ENCODE results near the gene ASPDH. TPM values are rescaled to one million over a fixed set of nuclear protein-coding genes. Genes with fewer than 3 reads are reported as not detected.

The ASPDH gene
- total RNA-seq, 1 experiment from 2014 or later, result not detected

DNA sequence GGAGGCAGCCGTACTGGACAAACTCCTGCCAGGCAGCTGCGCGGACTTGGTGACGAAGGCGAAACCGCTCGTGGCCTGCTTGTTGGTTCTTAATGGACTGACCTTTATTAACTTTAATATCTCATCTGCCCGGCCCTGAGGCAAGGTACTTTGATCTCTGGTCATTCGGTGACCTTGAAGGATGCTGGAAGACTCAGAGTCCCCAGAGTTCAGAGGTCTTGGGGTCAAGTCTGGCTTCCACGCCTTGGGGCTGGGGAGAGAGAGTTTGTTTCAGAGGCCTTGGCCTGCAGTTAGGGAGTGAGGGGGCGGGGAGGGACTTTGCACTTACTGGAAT, 47.0 kb downstream of the ASPDH start:
- no peaks in the 10 kb centered on the region for H3K36me3 Mint-ChIP-seq
- CTCF ChIA-PET, result interaction anchor here (0.9 to 3.2 kb wide), 27 partner anchors 8 to 232 kb away, joined by 3 to 35 read pairs (median 6); partner anchors contain the start of genes EMC10, GARIN5A, JOSD2 and NR1H2
- no peak for ATAC-seq
- POLR2A ChIA-PET, result interaction anchor here (1.1 to 1.6 kb wide), 2 partner anchors 82 to 91 kb away, joined by 4 read pairs; partner anchors contain the start of genes NR1H2 and POLD1
- no peak overlapping the region for H3K4me3 Mint-ChIP-seq
- peaks cover 7% of the 10 kb centered on the region for H3K4me1 Mint-ChIP-seq
- DNase-seq (ENCODE audit: low spot score), result no peak
- H3K27me3 Mint-ChIP-seq (ENCODE audit: low read depth), result peaks cover 4% of the 10 kb centered on the region
- H3K27ac Mint-ChIP-seq, result no peak overlapping the region
- peaks cover 3% of the 10 kb centered on the region; the same call in 1 of the 2 replicates for H3K9me3 Mint-ChIP-seq
- TF ChIP-seq EMX1 (CRISPR knock-in tag; IDR thresholded peaks at IDR 0.05) (no peak), ZNF232 (CRISPR knock-in tag; IDR thresholded peaks at IDR 0.05) (no peak), ZNF423 (CRISPR knock-in tag; IDR thresholded peaks at IDR 0.05) (no peak), GRHL2 (CRISPR knock-in tag; IDR thresholded peaks at IDR 0.05; ENCODE audit: insufficient replicate concordance, severe bottlenecking) (no peak), CBFB (CRISPR knock-in tag; IDR thresholded peaks at IDR 0.05; ENCODE audit: low read depth) (no peak), IRF2 (CRISPR knock-in tag; IDR thresholded peaks at IDR 0.05; ENCODE audit: borderline replicate concordance, low read depth) (no peak)
- TF ChIP-seq, protein P1, sequence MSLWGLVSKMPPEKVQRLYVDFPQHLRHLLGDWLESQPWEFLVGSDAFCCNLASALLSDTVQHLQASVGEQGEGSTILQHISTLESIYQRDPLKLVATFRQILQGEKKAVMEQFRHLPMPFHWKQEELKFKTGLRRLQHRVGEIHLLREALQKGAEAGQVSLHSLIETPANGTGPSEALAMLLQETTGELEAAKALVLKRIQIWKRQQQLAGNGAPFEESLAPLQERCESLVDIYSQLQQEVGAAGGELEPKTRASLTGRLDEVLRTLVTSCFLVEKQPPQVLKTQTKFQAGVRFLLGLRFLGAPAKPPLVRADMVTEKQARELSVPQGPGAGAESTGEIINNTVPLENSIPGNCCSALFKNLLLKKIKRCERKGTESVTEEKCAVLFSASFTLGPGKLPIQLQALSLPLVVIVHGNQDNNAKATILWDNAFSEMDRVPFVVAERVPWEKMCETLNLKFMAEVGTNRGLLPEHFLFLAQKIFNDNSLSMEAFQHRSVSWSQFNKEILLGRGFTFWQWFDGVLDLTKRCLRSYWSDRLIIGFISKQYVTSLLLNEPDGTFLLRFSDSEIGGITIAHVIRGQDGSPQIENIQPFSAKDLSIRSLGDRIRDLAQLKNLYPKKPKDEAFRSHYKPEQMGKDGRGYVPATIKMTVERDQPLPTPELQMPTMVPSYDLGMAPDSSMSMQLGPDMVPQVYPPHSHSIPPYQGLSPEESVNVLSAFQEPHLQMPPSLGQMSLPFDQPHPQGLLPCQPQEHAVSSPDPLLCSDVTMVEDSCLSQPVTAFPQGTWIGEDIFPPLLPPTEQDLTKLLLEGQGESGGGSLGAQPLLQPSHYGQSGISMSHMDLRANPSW (CRISPR knock-in tag; conservative IDR thresholded peaks at IDR 0.05; ENCODE audit: low read depth), result no peak
- TF ChIP-seq, protein P2, sequence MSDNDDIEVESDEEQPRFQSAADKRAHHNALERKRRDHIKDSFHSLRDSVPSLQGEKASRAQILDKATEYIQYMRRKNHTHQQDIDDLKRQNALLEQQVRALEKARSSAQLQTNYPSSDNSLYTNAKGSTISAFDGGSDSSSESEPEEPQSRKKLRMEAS (CRISPR knock-in tag; IDR thresholded peaks at IDR 0.05), result no peak

DNA sequence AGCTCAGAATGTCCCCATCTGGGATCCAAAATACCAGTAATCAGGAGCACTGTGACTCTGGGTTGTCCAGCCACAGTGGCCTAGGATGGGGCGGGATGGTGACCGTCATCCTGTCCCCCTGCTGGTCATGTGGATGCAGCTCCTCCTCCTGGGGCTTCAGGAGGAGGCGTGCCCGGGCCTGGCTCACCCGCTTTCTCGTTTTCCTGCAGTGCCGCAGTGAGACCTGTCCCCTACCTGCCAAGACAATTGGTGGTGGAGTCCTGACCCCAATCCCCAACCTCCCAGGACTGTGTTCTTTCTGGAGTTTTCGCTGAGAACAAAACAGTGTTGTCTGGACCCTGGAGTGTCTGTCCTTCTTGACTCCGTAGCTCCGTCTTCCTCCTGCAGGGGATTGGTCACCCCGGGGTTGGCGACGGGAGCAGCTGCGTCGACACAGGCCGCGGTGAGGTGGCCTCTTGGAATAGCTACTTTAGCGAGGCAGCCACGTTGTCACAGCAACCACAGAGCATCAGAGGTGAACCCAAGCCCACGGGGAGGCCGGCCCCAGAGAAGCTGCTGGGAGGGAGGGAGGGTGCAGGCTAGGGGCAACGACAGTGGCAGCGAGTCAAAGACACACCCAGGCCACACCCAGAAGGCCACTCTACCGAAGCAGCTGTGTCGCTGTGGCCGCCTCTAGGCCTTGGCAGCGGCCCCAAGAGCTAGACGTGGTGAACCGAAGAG, 47.6 kb downstream of the ASPDH start:
- Mint-ChIP-seq H3K27me3 (ENCODE audit: low read depth) (peaks cover 4% of the 10 kb centered on the region), H3K4me3 (peak overlapping the region; percentile 30; the same call in 1 of the 2 replicates), H3K9me3 (peaks cover under 1% of the 10 kb centered on the region; the same call in 1 of the 2 replicates), H3K4me1 (peaks cover 7% of the 10 kb centered on the region), H3K36me3 (no peaks in the 10 kb centered on the region), H3K27ac (peak overlapping the region; percentile 53; the same call in 1 of the 2 replicates)
- CTCF ChIA-PET, result interaction anchor here (0.6 to 3.2 kb wide), 43 partner anchors 8 to 323 kb away, joined by 3 to 35 read pairs (median 4); partner anchors contain the start of genes CLEC11A, EMC10, GARIN5A and JOSD2
- DNase-seq (ENCODE audit: low spot score) (peak; percentile 82), ATAC-seq (peak; percentile 89)
- TF ChIP-seq, protein P3, sequence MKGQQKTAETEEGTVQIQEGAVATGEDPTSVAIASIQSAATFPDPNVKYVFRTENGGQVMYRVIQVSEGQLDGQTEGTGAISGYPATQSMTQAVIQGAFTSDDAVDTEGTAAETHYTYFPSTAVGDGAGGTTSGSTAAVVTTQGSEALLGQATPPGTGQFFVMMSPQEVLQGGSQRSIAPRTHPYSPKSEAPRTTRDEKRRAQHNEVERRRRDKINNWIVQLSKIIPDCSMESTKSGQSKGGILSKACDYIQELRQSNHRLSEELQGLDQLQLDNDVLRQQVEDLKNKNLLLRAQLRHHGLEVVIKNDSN (CRISPR knock-in tag; IDR thresholded peaks at IDR 0.05), result peak; percentile 55; the same call in 1 of the 2 replicates
- TF ChIP-seq, protein P4, sequence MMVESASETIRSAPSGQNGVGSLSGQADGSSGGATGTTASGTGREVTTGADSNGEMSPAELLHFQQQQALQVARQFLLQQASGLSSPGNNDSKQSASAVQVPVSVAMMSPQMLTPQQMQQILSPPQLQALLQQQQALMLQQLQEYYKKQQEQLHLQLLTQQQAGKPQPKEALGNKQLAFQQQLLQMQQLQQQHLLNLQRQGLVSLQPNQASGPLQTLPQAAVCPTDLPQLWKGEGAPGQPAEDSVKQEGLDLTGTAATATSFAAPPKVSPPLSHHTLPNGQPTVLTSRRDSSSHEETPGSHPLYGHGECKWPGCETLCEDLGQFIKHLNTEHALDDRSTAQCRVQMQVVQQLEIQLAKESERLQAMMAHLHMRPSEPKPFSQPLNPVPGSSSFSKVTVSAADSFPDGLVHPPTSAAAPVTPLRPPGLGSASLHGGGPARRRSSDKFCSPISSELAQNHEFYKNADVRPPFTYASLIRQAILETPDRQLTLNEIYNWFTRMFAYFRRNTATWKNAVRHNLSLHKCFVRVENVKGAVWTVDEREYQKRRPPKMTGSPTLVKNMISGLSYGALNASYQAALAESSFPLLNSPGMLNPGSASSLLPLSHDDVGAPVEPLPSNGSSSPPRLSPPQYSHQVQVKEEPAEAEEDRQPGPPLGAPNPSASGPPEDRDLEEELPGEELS (CRISPR knock-in tag; IDR thresholded peaks at IDR 0.05), result 0 out of 2 replicates have a peak, but pooled peaks have one; percentile 19
- TF ChIP-seq ZNF416 (CRISPR knock-in tag; IDR thresholded peaks at IDR 0.05), result no peak
- TF ChIP-seq, protein P5, sequence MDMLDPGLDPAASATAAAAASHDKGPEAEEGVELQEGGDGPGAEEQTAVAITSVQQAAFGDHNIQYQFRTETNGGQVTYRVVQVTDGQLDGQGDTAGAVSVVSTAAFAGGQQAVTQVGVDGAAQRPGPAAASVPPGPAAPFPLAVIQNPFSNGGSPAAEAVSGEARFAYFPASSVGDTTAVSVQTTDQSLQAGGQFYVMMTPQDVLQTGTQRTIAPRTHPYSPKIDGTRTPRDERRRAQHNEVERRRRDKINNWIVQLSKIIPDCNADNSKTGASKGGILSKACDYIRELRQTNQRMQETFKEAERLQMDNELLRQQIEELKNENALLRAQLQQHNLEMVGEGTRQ (CRISPR knock-in tag; IDR thresholded peaks at IDR 0.05), result peak; percentile 38; the same call in 1 of the 2 replicates
- POLR2A ChIA-PET, result interaction anchor here (1.1 to 1.6 kb wide), 2 partner anchors 82 to 90 kb away, joined by 4 read pairs; partner anchors contain the start of genes NR1H2 and POLD1

DNA sequence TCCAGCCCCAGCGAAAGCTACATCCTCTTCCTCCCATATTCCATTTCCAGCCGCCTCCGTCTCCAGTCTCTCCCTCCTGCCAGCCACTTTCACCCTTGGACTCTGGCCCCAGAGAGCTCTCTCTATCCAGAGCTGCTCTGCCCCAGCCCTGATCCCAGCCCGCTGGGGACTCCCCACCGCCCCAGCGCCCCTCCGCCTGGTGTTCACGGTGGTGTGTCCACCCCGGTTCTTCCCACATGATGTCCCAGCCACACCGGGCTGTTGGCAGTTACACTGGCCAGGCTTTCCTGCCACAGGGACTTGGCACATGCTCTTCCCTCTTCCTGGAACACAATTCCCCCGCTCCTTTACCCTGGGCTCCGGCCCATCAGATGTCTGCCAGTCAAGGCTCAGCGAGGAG, 48.7 kb downstream of the ASPDH start:
- ChIA-PET CTCF (interaction anchor here (0.7 to 3.2 kb wide), 13 partner anchors 10 to 136 kb away, joined by 3 to 35 read pairs (median 8); partner anchors contain the start of gene KCNC3), POLR2A (no interaction called here)
- no peak for DNase-seq (ENCODE audit: low spot score)
- TF ChIP-seq, protein P6, sequence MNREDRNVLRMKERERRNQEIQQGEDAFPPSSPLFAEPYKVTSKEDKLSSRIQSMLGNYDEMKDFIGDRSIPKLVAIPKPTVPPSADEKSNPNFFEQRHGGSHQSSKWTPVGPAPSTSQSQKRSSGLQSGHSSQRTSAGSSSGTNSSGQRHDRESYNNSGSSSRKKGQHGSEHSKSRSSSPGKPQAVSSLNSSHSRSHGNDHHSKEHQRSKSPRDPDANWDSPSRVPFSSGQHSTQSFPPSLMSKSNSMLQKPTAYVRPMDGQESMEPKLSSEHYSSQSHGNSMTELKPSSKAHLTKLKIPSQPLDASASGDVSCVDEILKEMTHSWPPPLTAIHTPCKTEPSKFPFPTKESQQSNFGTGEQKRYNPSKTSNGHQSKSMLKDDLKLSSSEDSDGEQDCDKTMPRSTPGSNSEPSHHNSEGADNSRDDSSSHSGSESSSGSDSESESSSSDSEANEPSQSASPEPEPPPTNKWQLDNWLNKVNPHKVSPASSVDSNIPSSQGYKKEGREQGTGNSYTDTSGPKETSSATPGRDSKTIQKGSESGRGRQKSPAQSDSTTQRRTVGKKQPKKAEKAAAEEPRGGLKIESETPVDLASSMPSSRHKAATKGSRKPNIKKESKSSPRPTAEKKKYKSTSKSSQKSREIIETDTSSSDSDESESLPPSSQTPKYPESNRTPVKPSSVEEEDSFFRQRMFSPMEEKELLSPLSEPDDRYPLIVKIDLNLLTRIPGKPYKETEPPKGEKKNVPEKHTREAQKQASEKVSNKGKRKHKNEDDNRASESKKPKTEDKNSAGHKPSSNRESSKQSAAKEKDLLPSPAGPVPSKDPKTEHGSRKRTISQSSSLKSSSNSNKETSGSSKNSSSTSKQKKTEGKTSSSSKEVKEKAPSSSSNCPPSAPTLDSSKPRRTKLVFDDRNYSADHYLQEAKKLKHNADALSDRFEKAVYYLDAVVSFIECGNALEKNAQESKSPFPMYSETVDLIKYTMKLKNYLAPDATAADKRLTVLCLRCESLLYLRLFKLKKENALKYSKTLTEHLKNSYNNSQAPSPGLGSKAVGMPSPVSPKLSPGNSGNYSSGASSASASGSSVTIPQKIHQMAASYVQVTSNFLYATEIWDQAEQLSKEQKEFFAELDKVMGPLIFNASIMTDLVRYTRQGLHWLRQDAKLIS (CRISPR knock-in tag; IDR thresholded peaks at IDR 0.05; ENCODE audit: borderline replicate concordance), result no peak
- TF ChIP-seq, protein P7, sequence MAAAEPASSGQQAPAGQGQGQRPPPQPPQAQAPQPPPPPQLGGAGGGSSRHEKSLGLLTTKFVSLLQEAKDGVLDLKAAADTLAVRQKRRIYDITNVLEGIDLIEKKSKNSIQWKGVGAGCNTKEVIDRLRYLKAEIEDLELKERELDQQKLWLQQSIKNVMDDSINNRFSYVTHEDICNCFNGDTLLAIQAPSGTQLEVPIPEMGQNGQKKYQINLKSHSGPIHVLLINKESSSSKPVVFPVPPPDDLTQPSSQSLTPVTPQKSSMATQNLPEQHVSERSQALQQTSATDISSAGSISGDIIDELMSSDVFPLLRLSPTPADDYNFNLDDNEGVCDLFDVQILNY (CRISPR knock-in tag; IDR thresholded peaks at IDR 0.05), result no peak
- TF ChIP-seq JAZF1 (CRISPR knock-in tag; IDR thresholded peaks at IDR 0.05), result no peak
- no peak for TF ChIP-seq ZNF219 (CRISPR knock-in tag; IDR thresholded peaks at IDR 0.05; ENCODE audit: borderline replicate concordance)
- TF ChIP-seq NFATC4 (CRISPR knock-in tag; IDR thresholded peaks at IDR 0.05), result no peak
- no peak for TF ChIP-seq TEAD4 (CRISPR knock-in tag; IDR thresholded peaks at IDR 0.05)

More for the DNA sequence above, 48.7 kb downstream of the ASPDH start:
- H3K27me3 Mint-ChIP-seq (ENCODE audit: low read depth), result peaks cover 4% of the 10 kb centered on the region
- no peak overlapping the region for H3K4me3 Mint-ChIP-seq
- no peak overlapping the region for H3K27ac Mint-ChIP-seq
- H3K4me1 Mint-ChIP-seq, result peaks cover 7% of the 10 kb centered on the region
- H3K9me3 Mint-ChIP-seq, result no peaks in the 10 kb centered on the region
- no peak for ATAC-seq
- H3K36me3 Mint-ChIP-seq, result no peaks in the 10 kb centered on the region

Measured in WTC11 (cell line).